Esophagus squamous epithelium (tissue), 5 donors: Measurements from ENCODE around the gene GATAD2A. TPM values are rescaled to one million over a fixed set of nuclear protein-coding genes. Genes with fewer than 3 reads are reported as not detected.

ENCODE experiments used
- DNase-seq: peaks from one replicate; lab custom pipeline; 2025; lab: John Stamatoyannopoulos, UW
- H3K27ac ChIP-seq, 4 donors: fragments of 200-600 bp; sonication (generic); one replicate each; pipeline ENCODE4 v1.5.1; 2016 to 2019; ENCODE audit warnings: mild to moderate bottlenecking in 1 of 4
- H3K27me3 ChIP-seq, 4 donors: fragments of 200-600 bp; sonication (generic); 1 replicate in 3 of 4; 2 replicates in 1 of 4; pipeline versions ENCODE4 v1.5.1 to v1.6.0; 2017 to 2021; ENCODE audit warnings: antibody characterized with exemption in 1 of 4
- H3K36me3 ChIP-seq, 3 donors: fragments of 200-600 bp; sonication (generic); one replicate each; pipeline ENCODE4 v1.5.1; 2016 to 2019
- H3K4me1 ChIP-seq, 3 donors: fragments of 200-600 bp; sonication (generic); one replicate each; pipeline ENCODE4 v1.5.1; 2017 to 2019
- H3K4me3 ChIP-seq, 4 donors: fragments of 200-600 bp; sonication (generic); 1 replicate in 3 of 4; 2 replicates in 1 of 4; pipeline ENCODE4 v1.5.1; 2016 to 2019; ENCODE audit warnings: mild to moderate bottlenecking in 2 of 4, moderate library complexity in 1 of 4
- H3K9me3 ChIP-seq, 3 donors: fragments of 200-600 bp; sonication (generic); one replicate each; pipeline ENCODE4 v1.5.1; 2016 to 2019
- POLR2A ChIP-seq, 4 donors: fragments of 450-650 bp; IDR thresholded peaks; one replicate each; pipeline ENCODE4 v1.6.1; 2017; ENCODE audit warnings: antibody characterized with exemption in 4 of 4, mild to moderate bottlenecking in 4 of 4, moderate library complexity in 3 of 4
- WGBS, 2 donors: methylation state at CpG; one replicate each; pipeline ENCODE4 v1.1.5; 2018; 5-methylcytosine and 5-hydroxymethylcytosine counted together
- intact Hi-C: fragments of 100-400 bp; cut with DNase I; formaldehyde crosslinking; loops from one replicate; pipeline ENCODE4 v1.15.0; 2022
- total RNA-seq, 4 donors: library from RNA; depleted of rRNA; stranded (reverse); fragments of >200 nt; gene quantifications; one replicate each; pipeline ENCODE4 v1.1.0, GENCODE V29; 2016
- TF ChIP-seq, protein P1 (sequence below), 6 experiments: fragments of 450-650 bp in 4 of 6; fragments of 200-600 bp in 2 of 6; sonication (generic) in 2 of 6; IDR thresholded peaks; one replicate each; pipeline ENCODE4 v1.5.1; 2016 to 2019; ENCODE audit warnings: antibody characterized with exemption in 6 of 6, mild to moderate bottlenecking in 4 of 6, moderate library complexity in 4 of 6
- donor health status: DM: yes; HTN: yes; CAD: no.

GATAD2A gene
- total RNA-seq, 4 donors from 2014 or later: 39.7 to 81.4 (median 41.6) TPM

DNA sequence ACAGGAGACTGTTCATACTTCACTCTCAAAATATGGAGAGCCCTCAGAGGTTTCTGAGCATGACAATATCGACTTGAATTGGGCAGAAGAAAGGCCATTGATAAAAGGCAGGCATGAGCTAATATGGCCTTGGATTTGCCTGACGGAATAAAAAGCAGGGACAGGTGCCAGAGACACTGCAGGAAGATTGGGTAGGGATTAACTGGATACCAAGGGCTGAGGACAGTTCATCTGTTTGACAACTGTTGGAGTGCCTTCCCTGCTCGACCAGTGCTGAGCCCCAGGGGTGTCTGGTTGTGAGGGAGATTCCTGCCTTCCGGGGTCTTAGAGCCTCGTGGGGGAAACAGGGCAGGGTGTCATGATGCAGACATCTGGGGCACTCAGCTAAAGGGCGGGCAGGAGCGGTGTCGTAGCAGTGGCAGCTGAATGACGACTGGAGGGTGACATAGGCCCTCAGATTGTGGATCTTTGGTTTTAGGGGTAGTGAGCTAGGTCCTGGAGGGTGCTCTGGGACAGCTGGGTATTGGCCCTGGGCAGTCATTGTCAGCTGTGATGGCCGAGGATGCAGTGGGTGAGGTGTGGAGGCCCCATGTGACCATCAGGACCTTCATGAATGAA, 12.3 kb downstream of the GATAD2A start:
- no peaks in the 10 kb centered on the region for H3K36me3 ChIP-seq
- intact Hi-C loops: loop anchor here (10.0 kb wide), 1 partner anchor 47 kb away; no protein-coding TSS in a partner anchor
- DNase-seq: no peak
- no peak for TF ChIP-seq POLR2A (IDR thresholded peaks at IDR 0.05)
- TF ChIP-seq, protein P1, sequence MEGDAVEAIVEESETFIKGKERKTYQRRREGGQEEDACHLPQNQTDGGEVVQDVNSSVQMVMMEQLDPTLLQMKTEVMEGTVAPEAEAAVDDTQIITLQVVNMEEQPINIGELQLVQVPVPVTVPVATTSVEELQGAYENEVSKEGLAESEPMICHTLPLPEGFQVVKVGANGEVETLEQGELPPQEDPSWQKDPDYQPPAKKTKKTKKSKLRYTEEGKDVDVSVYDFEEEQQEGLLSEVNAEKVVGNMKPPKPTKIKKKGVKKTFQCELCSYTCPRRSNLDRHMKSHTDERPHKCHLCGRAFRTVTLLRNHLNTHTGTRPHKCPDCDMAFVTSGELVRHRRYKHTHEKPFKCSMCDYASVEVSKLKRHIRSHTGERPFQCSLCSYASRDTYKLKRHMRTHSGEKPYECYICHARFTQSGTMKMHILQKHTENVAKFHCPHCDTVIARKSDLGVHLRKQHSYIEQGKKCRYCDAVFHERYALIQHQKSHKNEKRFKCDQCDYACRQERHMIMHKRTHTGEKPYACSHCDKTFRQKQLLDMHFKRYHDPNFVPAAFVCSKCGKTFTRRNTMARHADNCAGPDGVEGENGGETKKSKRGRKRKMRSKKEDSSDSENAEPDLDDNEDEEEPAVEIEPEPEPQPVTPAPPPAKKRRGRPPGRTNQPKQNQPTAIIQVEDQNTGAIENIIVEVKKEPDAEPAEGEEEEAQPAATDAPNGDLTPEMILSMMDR (IDR thresholded peaks at IDR 0.05): no peak
- no peaks in the 10 kb centered on the region for H3K27me3 ChIP-seq
- no peak overlapping the region for H3K4me3 ChIP-seq
- H3K27ac ChIP-seq: no peak overlapping the region
- 57 to 73% methylated on average over 7 to 9 of the region's 10 CpGs for WGBS, 2 donors
- H3K4me1 ChIP-seq: peaks cover 8 to 62% (median 21%) of the 10 kb centered on the region in 3 donors
- H3K9me3 ChIP-seq: no peaks in the 10 kb centered on the region

DNA sequence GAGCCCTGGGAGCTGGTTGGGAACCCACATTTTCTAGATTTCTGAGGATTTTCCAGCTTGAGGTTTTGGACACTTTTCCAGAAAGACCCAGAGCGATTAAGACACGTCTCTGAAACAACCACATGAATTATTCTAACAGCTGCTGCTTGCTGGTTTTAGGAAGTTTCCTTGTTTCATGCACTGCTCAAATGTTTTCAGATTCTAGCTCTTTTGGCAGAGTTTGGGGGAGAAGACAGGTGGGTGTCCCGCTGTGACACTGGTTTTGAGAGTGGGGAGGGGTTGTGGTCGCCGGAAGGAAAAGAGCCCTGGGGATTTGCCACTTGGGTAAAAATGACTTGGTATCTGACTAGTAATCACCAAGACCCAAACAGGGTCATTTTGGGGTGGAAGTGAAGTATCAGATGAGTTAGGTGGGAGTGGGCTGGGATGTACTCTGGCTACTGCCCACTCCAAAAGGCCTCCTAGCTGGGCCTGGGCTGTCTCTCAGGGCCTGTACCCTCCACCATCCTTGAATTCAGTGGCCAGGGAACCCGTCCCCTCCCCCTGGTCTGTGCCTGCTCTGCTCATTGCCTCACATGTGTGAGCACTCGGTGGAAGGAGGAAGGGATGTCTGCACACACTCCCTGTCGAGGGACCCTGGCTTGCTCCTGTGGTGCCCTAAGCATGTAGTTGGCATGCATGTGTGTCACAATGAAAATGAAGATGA, 13.2 kb downstream of the GATAD2A start:
- Histone ChIP-seq H3K27me3 (no peaks in the 10 kb centered on the region), H3K36me3 (no peaks in the 10 kb centered on the region), H3K27ac (no peak overlapping the region), H3K4me1 (peaks cover 8 to 62% (median 21%) of the 10 kb centered on the region in 3 donors), H3K4me3 (no peak overlapping the region), H3K9me3 (no peaks in the 10 kb centered on the region)
- no peak for DNase-seq
- 60 to 70% methylated on average over 8 of the region's 8 CpGs for WGBS, 2 donors
- no peak for TF ChIP-seq POLR2A (IDR thresholded peaks at IDR 0.05)
- TF ChIP-seq, protein P1 (IDR thresholded peaks at IDR 0.05): no peak
- intact Hi-C loops: loop anchor here (10.0 kb wide), 1 partner anchor 46 kb away; no protein-coding TSS in a partner anchor

DNA sequence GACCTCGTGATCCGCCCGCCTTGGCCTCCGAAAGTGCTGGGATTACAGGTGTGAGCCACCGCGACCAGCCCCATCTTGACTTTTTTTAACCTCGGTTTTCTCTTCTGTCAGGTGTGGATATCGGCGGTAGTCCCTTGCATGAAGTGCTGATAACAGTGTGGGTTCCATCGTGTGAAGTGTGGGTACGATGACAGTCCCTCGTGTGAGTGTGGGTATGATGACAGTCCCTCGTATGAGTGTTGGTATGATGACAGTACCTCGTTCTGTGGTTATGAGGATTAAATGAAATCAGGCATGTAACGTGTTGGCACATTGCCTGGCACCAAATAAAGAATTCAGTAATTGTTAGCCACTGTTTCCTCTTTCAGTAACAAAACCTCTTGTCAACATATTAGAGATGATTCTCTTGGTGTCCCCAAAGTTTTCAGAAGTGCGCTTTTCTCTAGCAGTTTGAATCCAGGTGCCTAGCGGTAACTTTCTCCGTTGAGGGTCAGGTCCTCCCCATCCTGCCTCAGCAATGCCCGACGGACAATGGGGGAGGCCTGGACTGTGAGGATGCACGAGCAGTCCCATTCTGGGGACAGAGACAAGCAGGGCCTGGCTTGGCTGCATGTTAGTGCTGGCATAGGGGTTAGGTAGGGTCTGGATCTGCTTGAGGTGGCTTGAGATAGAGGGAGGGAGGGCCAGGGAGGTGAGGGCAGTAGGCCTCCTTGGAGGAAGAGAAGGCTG, 15.3 kb downstream of the GATAD2A start:
- Histone ChIP-seq H3K4me1 (peaks cover 8 to 74% (median 21%) of the 10 kb centered on the region in 3 donors), H3K27me3 (no peaks in the 10 kb centered on the region), H3K9me3 (no peaks in the 10 kb centered on the region), H3K36me3 (no peaks in the 10 kb centered on the region), H3K27ac (no peak overlapping the region), H3K4me3 (no peak overlapping the region)
- TF ChIP-seq, protein P1 (IDR thresholded peaks at IDR 0.05): no peak
- no peak for TF ChIP-seq POLR2A (IDR thresholded peaks at IDR 0.05)
- 67 to 74% methylated on average over 16 to 19 of the region's 21 CpGs for WGBS, 2 donors
- intact Hi-C loops: no loop called here
- no peak for DNase-seq

DNA sequence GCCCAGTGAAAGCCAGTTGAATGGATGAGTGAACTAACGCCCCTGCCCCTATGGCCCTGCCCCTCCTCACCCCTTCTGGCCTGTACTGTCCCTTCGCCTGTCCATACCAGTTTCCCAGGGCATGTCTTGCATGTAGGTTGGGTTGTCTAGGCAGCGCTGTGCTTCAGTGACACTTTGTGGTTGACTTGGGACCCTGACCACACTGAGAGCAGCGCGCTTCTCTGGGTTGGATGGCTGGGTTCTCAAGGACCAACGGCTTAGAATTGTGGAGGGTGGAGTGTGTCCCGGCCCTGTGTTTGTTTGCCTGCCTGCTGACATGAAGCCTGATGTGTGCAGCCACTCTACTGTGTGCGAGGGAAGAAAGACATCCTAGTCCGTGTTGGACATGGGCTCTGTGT, 15.8 kb downstream of the GATAD2A start:
- TF ChIP-seq POLR2A (IDR thresholded peaks at IDR 0.05): no peak
- TF ChIP-seq, protein P1 (IDR thresholded peaks at IDR 0.05): no peak
- Histone ChIP-seq H3K4me3 (no peak overlapping the region), H3K4me1 (peaks cover 8 to 74% (median 19%) of the 10 kb centered on the region in 3 donors), H3K36me3 (no peaks in the 10 kb centered on the region), H3K27ac (no peak overlapping the region), H3K9me3 (no peaks in the 10 kb centered on the region), H3K27me3 (no peaks in the 10 kb centered on the region)
- WGBS, 2 donors: 83 to 87% methylated on average over 4 to 5 of the region's 9 CpGs
- DNase-seq: no peak
- intact Hi-C loops: no loop called here
